GM12864 (cell line): Measurements from ENCODE around the gene TGFBI.
"Not testable (repeated sequence)": the region's sequence is repeated elsewhere in the genome, so short reads cannot be mapped to it uniquely, and the experiment has no call there.

Source experiments
- DNase-seq: peaks from one replicate; pipeline ENCODE4 v3.0.0-alpha.2; 2011; ENCODE audit warnings: low read depth
- H3K4me3 ChIP-seq: 2 replicates; pipeline ENCODE4 v1.5.1; 2011; ENCODE audit warnings: mild to moderate bottlenecking, low read depth, low read length, control low read depth
- CTCF ChIP-seq: IDR thresholded peaks from 2 replicates; pipeline ENCODE4 v1.5.1; 2011; ENCODE audit warnings: low read depth, mild to moderate bottlenecking, moderate library complexity, low read length, control low read depth, inconsistent platforms; ENCODE audit errors: missing control alignments

TGFBI gene

GRCh38 chr5:136042665-136043121 lies 13.9 kb downstream of the TGFBI start:
- DNase-seq, result no peak
- TF ChIP-seq CTCF, result no peak
- no peak overlapping the region for H3K4me3 ChIP-seq

- no peak for TF ChIP-seq CTCF
- no peak for DNase-seq
- H3K4me3 ChIP-seq, result no peak overlapping the region
Measured at GRCh38 chr5:136043551-136043950, 14.8 kb downstream of the TGFBI start.

GRCh38 chr5:136043968-136044610 lies 15.3 kb downstream of the TGFBI start:
- no peak for TF ChIP-seq CTCF
- no peak for DNase-seq
- H3K4me3 ChIP-seq, result no peak overlapping the region

- DNase-seq, H3K4me3 ChIP-seq: not testable (repeated sequence)
Measured at GRCh38 chr5:136045026-136045425, 16.2 kb downstream of the TGFBI start.

- no peak overlapping the region for H3K4me3 ChIP-seq
- TF ChIP-seq CTCF, result no peak
- no peak for DNase-seq
Measured at GRCh38 chr5:136046246-136046645, 17.5 kb downstream of the TGFBI start.

- no peak for DNase-seq
- H3K4me3 ChIP-seq, result no peak overlapping the region
- no peak for TF ChIP-seq CTCF
Measured at GRCh38 chr5:136047858-136048257, 19.1 kb downstream of the TGFBI start.

GRCh38 chr5:136048966-136049365 lies 20.2 kb downstream of the TGFBI start:
- TF ChIP-seq CTCF, result no peak
- no peak for DNase-seq
- no peak overlapping the region for H3K4me3 ChIP-seq
